NCI-H2107 (cell line): Measurements from ENCODE around the gene XPO6.
"Not testable (repeated sequence)": the region's sequence is repeated elsewhere in the genome, so short reads cannot be mapped to it uniquely, and the experiment has no call there.

Source experiments
- DNase-seq: peaks from one replicate; lab custom pipeline; 2025; lab: John Stamatoyannopoulos, UW

Gene XPO6

DNA sequence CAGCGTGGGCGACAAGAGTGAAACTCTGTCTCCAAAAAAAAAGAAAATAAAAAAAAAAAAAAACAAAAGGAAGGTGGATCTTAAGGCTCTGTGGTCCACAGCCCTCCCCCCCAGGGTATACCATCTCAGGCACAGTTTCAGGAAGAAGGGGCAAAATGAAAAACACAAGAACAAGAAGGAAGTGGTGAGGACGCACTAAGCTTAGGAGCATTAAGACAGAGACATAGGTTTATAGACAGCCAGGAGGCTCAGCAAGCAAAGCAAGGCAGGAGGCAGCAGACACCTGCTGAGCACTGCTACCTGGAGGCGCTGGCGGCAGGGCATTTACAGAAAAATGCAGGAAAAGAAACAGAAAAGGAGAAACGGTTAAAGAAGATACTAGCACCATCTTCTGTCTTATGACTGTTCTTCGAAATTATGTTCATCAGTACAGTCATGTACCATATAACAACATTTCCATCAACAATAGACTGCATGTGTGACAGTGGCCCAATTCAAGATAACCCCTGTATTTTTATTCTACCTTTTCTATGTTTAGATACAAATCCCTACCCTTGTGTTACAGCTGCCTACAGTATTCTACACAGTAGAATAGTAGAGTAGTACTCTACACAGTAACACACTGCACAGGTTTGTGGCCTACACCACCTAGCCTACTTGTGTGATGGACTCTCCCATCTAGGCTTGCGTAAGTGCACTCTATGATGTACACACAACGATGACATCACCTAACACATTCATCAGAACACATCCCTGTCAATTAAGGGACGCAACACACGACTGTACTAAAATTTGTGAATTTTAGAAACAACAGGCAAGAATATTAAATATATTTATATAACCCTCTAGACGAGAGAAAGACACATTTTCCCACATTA, 62.5 kb downstream of the XPO6 start:
- DNase-seq, result no peak

DNA sequence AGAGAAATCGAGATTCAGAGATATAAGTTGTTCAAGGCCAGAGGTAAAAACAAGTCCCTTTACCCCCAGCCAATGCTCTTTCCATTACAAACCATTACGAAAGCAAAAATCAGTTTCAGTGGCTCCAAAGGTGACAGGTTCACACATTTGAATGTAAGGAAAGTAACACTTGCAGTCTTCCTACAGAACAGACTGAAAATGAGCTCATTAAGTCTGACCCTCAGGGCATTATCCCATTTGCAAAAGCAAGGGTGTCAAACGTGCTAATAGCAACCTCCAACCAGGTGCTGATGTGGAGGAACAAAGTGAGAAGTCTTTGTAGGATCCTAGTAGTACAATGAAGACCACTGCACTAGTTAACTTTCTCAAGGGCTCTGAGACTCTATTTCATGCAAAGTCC, 65.2 kb downstream of the XPO6 start:
- no peak for DNase-seq

DNA sequence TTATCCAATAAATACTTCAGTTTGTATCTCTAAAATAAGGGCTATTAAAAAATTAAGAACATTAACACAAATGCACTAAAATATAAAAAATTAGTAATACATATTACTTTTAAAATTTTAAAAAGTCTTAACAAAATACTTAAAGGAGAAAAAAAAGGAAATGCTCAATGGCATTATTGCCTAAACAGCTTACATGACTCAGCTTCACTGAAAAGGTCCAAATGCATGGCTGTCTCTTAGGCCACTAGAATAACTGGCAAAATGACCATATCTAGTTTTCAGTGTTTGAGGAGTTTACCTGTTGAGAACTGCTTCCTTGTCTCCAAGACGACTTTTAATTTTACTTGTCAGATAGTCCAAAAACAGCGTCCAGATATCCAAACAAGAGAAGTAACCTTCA, 66.0 kb downstream of the XPO6 start:
- no peak for DNase-seq

DNA sequence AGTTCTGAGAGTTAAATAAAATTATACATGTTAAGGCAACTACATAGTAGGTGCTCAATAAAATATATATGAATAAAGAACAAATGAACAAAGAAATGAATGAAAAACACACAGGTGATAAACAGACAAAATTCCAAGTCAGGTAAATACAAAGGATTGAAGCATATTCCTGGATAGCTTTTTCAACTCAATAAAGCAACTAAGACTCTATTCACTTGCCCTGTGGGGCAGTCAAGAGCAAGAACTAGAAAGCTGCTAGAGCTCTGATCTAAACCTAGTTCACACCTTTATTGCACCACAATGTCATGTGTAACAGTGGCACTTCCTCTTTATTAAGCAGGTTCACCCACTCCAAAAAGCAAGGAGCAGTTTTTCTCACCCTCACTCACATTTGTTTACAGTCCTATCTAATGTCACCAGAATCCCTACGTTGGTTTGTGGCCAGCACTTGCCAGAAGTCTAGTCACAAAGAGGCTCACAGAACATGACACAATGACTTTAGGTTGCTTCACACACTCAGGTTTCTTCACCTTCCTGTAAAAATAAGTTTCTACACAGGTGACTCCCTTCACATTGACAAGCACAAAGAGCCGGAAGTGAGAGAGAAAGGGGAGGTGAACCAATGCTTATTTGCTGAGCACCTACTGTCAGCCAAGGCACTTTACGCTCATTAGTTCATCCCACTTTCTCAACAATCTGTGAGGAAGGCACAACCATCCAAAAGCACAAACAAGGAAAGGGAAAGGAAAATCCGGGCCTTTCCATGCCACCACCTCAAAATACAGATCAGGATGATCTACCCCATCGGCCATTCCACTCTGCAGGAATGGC, 70.8 kb downstream of the XPO6 start:
- no peak for DNase-seq

DNA sequence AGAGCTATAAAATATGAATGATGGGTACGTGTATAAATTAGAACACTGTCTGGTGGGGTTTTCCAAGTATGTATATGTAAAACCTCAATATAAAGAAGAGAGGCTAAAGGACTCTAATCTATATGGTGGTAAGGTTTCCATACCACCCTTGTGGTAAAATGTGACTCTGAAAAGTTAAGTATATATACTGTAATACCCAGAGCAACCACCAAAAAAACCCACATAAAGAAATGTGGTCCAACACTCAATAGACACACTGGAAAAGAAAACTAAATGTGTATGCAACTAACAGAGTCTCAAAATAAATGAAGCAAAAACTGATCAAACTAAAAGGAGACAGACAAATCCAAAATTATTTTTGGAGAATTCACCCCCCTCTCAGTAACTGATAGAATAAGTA, 72.2 kb downstream of the XPO6 start:
- DNase-seq, result no peak

DNA sequence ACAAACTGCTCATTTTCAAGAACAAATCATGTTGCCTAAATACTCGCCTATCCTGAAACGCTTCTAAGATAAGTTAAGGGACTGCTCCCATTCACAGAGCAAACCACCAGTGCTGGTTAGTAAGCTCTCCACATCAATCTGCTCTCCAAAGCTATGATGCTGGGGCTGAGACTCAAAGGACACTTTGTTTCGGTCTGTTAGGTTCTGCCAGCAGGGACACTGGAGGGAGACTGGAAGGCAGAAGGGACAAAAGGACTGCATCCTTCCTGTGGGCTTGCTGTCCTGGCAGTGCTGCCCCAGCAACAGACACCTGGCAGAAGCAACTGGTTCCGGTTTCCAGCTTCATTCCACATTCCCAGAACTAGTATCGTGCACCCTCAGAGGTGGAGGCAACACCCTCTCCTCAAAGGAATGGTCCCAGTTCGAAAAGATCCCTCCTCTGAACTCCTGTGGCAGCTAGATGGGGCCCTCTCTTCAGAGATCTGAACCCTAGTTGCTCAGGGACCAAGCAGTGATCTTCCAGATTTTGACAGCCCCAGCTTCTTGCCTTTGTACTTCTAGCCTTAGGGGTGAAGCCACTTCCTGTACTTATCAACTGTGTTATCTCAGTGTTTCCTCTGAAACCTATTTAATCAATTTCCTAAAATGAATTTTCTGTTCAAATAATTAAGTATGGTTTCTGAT, 74.9 kb downstream of the XPO6 start:
- no peak for DNase-seq

DNA sequence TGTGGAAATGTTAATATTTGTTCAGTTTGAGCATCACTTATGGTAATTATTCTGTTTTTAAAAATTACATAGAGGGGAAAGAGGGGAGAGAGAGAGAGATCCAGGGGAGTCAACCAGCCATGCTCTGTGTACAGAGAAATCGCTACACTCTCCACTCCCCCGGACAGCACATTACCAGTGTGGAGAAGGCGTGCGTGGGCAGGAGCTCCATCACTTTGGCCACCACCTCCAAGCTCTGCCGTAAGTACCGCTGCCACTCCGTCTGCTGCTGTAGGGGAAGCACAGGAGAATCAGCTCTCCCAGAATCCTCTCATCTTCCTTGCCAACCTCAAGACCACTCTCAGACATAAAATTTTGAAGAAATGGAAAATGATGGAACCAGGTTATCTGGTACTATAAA, 78.1 kb downstream of the XPO6 start:
- DNase-seq, result no peak

DNA sequence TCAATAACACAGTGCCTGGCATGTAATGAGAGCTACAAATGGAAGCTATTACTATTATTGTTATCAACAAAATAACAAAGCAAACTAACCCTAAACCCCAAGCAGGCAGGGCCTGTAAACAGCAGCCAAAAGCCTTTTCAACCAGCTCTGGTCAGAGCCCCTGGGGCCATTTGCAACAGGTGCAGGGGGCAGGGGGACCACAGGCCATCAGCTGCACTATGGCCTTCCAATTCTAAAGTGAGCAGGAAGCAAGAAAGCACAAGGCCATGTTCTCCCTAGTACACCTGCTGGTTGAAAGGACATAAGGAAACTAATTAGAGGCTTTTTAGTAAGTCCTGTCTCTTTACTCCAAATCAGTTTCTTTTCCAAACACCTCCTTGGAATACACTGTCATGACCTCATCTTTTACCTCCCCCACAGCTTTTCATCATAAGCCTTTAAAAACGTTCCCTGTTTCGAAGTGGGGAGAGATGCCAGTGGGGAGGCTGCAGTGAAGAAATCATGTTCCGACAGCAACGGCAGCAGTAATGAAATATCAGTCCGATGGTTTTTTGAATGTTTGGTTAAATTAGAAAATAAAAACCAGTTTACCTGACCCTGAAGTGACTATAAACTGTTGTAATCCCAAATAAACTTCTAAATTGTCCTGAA, 79.9 kb downstream of the XPO6 start:
- no peak for DNase-seq

DNA sequence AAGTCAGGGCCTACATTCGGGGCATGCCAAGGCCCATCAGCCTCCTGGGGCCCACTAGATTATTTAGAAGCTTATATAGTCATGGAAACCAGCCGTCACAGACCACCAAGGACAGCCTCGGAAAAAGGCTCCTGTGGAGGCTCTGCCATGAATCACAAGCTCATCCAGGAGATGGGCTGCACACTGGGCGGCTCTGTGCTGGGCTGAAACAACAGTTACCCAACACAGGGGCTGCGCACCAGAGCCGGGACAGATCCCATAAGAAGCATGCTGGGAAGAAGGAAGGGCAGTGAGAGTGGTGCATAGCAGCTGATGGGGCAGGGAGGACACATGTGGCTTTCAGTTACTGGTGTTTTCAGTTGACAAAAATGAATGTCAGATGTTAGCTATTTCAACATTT, 80.6 kb downstream of the XPO6 start:
- DNase-seq, result no peak

DNA sequence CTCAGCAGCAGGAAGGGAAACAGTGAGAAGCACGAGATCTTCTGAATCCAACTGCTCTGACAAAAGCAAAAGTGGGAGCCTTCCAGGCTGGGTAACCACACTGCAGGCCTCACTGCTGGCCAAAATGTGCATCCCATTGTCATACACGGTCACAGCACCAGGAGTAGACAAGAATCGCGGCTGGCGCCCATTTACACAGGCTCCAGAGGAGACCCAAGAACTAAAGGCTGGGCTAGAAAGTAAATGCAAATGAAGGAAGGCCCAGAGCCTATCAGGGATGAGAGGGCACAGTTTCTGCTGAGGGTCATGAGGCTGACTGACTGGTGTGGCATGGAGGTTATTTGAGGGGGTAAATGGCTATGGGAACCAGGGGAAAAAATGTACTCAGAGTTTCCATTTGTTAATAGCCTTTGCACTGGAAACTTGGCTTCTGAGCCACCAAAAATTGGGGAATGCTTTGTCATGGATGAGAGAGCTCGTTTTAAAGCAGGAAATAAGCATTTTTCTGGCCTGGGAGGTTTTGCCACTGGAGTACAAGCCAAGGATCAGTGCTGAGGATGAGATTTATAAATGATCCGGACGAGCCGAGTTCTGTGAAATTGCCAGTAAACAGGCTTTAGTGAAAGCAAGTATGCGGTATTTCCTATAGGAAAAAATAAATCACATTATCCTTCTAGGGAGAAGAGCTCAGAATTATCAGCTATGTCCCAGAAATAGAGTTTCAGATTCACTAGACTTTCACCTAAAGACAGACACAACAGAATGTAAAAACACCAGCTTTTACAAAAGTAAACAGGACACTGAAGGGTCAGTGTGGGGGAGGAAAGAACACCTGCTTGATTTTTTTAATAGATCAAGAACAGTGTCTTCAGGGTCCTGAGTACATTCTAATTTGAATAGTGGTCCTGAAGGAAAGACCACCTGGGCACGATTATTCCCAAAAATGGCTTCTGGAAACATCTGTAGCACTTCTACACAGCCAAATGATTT, 81.4 kb downstream of the XPO6 start:
- DNase-seq, result no peak

DNA sequence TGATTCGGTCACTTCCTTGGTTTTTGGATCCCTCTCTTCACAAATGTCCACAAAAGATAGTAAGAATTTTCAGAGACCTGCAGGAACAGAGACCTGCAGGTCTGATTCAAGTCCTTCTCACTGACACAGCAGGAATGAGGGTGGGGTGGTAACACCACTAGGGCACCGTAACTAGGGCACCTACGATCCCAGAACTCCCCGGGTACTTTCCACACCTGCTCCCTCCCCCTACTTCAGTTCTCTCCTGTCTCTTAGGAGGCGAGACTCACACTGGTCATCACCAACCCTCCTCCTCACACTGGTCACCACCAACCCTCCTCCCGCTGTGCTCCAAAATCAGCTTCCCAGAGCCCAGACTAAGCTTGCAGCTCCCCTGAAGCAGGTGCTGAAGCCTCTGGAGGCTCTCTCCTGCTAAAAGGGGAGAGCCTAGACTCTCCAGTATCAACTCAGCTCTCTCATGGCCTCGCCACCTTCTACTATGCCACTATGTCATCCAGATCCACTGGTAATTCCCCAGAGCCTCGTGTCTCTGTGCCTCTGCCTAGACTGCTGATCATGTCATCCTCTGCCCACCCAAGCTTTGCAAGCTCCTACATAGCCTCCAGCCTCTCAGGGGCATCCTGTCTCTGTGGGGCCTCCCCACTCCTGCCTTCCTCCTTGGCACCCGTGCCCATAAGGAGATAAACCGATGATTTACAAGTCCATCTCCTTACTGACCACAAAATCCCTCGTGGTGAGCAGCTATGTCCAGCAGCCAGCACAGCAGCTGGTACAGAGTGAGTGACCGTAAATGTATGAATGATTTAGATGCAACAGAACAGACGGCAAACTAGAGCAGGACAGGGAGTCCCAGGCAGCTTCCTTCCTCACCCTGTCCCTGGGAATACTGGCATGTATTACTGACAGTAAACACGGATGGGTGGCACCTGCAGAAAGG, 84.8 kb downstream of the XPO6 start:
- DNase-seq, result no peak

DNA sequence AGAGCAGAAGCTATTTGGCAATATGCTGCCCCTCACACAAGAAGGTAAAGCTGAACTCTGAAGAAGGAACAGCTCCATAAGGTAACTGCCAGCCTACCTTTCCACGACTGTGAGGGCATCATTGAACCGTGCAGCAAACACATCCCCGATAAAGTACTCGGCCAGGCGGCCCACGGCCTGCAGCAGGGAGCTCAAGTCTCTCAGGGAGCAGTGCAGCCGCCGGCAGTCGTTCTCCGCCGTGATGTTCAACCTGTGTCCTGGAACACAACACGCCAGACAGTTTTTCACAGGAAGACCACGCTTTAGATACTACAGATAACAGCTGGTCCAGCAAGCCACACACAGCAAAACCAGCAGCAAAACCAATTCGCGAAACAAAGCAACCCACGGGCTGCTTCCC, 86.2 kb downstream of the XPO6 start:
- DNase-seq, result no peak

DNA sequence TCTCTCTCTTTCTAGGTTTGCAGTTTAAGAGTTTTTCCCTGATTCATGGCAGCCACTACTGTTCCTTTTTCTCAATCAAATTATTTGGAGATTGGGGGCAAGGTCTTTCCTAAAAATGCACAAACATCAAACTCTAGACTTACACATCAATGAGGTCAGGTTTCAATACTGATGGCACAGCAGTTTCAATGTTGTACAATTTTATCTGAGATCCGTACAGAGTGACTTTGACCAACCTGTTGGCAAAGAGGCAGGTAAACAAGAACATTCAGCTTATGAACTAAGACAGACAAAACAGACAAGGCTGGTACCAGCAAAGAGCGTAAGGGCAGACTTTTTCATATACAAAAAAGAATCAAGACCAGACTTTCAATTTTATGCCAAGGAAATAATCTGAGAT, 90.2 kb downstream of the XPO6 start:
- no peak for DNase-seq

DNA sequence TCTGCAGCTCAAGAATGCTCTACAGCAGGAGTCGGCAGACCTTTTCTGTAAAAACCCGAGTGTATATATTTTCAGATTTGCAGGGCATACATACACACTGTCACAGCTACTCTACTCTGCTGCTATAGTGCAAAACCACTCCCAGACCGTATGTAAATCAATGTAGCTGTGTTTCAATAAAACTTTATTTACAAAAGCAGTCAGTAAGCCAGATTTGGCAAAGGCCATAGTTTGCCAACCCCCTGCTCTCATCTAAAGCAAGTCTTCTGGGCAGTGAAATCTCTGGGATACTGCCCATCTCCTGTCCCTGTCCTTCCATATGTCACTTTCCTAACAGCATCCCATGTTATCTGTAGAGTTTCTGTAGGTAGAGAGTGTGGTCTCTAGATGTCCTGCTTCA, 91.0 kb downstream of the XPO6 start:
- DNase-seq, result no peak

DNA sequence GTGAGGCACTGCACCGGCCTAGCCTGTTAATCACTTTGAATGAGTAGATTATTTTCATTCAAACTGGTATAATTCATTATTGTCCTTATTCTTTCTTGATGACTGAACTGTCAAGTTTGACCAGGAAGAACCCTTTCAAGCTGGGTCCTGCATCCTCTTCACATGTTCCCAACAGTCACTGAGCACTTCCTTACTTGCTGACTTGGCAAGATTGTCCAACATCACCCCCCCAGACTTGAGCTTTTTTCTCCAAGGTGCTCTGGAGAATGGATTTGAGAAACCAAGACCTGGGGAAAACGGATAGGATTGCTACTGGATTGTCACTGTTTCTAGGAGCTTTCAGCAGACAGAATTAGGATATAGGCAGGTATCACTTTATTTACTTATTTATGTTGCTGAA, 93.1 kb downstream of the XPO6 start:
- no peak for DNase-seq

DNA sequence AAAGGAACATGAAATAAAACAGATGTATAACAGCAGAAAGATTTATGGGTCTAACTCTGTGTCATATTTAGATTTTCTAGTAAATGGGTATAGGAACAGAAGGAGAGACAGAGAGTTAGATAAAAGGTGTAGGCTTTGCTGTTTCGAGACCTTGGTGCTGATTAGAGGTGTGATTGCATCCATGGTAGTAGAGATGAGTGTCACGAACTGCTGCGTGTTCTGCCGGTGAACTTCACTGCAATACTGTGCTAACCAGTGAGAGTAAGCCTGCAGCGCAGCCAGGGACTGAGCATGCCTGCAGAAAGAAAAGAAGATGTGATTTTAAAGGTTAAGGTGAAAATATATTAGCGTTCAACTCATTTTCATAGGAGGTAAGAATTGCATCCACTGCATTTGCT, 94.6 kb downstream of the XPO6 start:
- no peak for DNase-seq

DNA sequence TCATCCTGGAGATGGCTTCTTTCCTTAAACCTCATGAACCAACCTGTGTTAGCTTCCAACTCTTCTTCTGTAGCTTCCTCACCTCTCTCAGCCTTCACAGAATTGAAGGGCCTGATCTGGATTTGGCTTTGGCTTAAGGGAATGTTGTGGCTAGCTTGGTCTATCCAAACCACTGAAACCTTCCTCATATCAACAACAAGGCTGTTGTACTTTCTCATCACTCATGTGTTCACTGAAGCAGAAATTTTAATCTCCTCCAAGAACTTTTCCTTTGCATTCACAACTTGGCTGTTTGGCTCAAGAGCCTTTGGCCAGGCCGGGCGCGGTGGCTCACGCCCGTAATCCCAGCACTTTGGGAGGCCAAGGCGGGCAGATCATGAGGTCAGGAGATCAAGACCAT, 95.9 kb downstream of the XPO6 start:
- not testable (repeated sequence) for DNase-seq

DNA sequence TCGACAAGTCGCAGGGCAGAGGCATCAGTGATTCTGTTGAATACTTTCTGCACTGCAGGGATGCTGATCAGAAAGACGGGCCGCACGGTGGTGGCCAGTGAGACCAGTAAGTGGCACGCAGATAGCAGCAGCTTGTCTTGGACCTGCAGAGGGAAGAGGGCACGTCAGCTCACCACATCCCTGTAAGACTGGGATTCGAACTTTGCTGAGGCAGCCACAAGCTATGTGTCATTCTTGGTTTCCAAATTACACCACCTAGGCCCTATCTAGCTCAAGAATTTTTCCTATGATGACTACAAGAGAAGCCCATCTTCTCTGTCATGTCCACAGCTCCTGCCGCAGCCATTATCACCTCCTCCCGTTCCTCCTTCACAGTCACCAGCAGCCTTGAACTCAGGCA, 98.9 kb downstream of the XPO6 start:
- DNase-seq, result no peak

DNA sequence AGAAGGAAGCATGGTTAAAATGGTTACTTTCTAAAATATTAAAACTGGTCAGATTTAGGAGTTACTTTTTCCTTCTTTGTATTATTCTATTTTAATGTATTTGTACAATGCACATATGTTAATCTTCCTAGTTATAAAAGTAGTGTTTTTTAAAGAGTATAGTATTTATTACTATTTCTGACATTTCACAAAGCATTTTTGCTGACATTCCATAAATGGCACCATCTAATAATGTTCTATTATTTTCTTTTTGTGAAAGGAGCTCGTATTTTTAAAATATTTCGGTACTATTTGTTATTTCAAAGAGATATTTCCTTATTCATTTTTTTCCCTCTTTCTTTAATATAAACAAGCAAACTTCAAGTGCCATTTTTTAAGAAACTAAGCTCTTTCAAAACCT, 100.8 kb downstream of the XPO6 start:
- DNase-seq, result no peak

DNA sequence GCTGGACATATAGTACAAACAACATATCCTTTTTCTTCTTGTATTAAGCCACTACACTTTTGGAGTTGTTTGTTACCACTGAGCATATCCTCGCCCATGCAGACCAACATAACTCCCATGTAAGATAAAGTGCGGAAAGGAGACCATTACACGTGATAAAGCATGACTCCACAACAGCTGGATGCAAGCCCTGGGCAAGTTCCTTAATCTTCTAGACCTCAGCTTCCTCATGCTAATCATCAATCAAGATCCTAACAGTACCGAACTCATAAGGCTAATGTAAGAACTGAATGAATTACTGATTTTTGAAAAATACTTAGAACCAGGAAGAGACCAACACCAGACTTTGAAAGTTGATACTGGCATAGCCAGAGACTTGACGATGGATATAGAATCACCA, 101.3 kb downstream of the XPO6 start:
- no peak for DNase-seq
